HG02571 (cell line): Measurements from ENCODE around the gene GPR162.
"Not testable (repeated sequence)": the region's sequence is repeated elsewhere in the genome, so short reads cannot be mapped to it uniquely, and the experiment has no call there.

Source experiments
- ATAC-seq: cut with Tn5 transposase; IDR thresholded peaks from one replicate; pipeline ENCODE4 v1.9.1; 2021; ENCODE audit warnings: mild to moderate bottlenecking, moderate library complexity; ENCODE audit not compliant: unreplicated experiment

The GPR162 gene

GRCh38 chr12:6872073-6873048, 50.7 kb downstream of the GPR162 start:
- peak; percentile 25 for ATAC-seq

- peak; percentile 67 for ATAC-seq
Observed at GRCh38 chr12:6873094-6874014, 51.7 kb downstream of the GPR162 start, which contains the start of gene SPSB2. SPSB2 (minus strand) TSS chr12:6873303; CDS start chr12:6872901, 402 bp downstream.

- not testable (repeated sequence) for ATAC-seq
Observed at GRCh38 chr12:6874015-6874368, 52.4 kb downstream of the GPR162 start.
